K562 (cell line): ENCODE data around the gene NPR1. TPM values are rescaled to one million over a fixed set of nuclear protein-coding genes. Genes with fewer than 3 reads are reported as not detected.

Experiments used
- BMI1 ChIP-seq: fragments of 150-350 bp; IDR thresholded peaks from 2 replicates; pipeline ENCODE4 v1.6.1; 2014; ENCODE audit warnings: low read length
- CCNT2 ChIP-seq: IDR thresholded peaks from 2 replicates; pipeline ENCODE4 v1.6.1; 2011; ENCODE audit warnings: borderline replicate concordance, low read depth, mild to moderate bottlenecking, moderate library complexity, mixed read lengths, low read length; ENCODE audit not compliant: insufficient read length; ENCODE audit errors: extremely low read depth
- CTCF ChIP-seq, 3 experiments: IDR thresholded peaks in 2 of 3; conservative IDR thresholded peaks in 1 of 3; 2 replicates each; pipeline ENCODE4 v1.5.1; 2011 to 2012; ENCODE audit warnings: low read length in 3 of 3, mild to moderate bottlenecking in 3 of 3, control low read depth in 2 of 3, improper control_type of control experiment in 1 of 3, inconsistent platforms in 1 of 3, low read depth in 1 of 3, mixed read lengths in 1 of 3, moderate library complexity in 1 of 3; ENCODE audit not compliant: insufficient read depth in 2 of 3
- MAFF ChIP-seq: IDR thresholded peaks from 2 replicates; pipeline ENCODE4 v1.6.1; 2012; ENCODE audit warnings: low read length, improper control_type of control experiment
- MGA ChIP-seq: fragments of 450-650 bp; IDR thresholded peaks from 2 replicates; pipeline ENCODE4 v1.6.1; 2016; ENCODE audit warnings: mild to moderate bottlenecking, moderate library complexity
- NR2C1 ChIP-seq, 2 experiments: fragments of 450-650 bp; IDR thresholded peaks; 2 replicates each; pipeline ENCODE4 v1.6.1; 2017; ENCODE audit warnings: mild to moderate bottlenecking in 2 of 2, antibody characterized with exemption in 1 of 2, inconsistent platforms in 1 of 2, missing compliant biosample characterization in 1 of 2, missing genetic modification characterization in 1 of 2
- TAF7 ChIP-seq: fragments of 450-650 bp; IDR thresholded peaks from 2 replicates; pipeline ENCODE4 v1.6.1; 2016; ENCODE audit warnings: missing genetic modification characterization, missing compliant biosample characterization
- THAP12 ChIP-seq: fragments of 250-450 bp; sonication (Bioruptor Pico); IDR thresholded peaks from 2 replicates; pipeline ENCODE4 v1.9.0; 2021; ENCODE audit warnings: mild to moderate bottlenecking, inconsistent platforms
- ZNF175 ChIP-seq: fragments of 200-800 bp; sonication (Bioruptor generic); IDR thresholded peaks from 2 replicates; pipeline ENCODE4 v1.6.1; 2016; ENCODE audit warnings: low read depth, mild to moderate bottlenecking, missing genetic modification characterization, missing compliant biosample characterization
- ZSCAN29 ChIP-seq: fragments of 450-650 bp; IDR thresholded peaks from 2 replicates; pipeline ENCODE4 v1.6.1; 2017
- polyA plus RNA-seq, 8 experiments: library from polyadenylated mRNA; depleted of rRNA in 4 of 8; stranded (reverse) in 5 of 8; unstranded in 3 of 8; fragments of >200 nt; fragmentation: Nextera tagmentation in 2 of 8; fragmentation: Illumina TruSeq in 1 of 8; extraction: Ambion mirVana in 2 of 8; extraction: Trizol in 1 of 8; gene quantifications; 2 replicates each; pipeline versions ENCODE4 v1.2.1 to v1.2.3, GENCODE V29; 2011 to 2014; ENCODE audit warnings: inconsistent platforms in 1 of 8, missing spikeins in 1 of 8
- total RNA-seq, 7 experiments: library from RNA; depleted of rRNA in 6 of 7; stranded (reverse); fragments of >200 nt in 6 of 7; fragmentation: Illumina TruSeq in 2 of 7; extraction: Trizol in 2 of 7; gene quantifications; 2 replicates each; pipeline versions ENCODE4 v1.2.1 to v1.2.3, GENCODE V29; 2011 to 2021; ENCODE audit warnings: low replicate concordance in 1 of 7

The NPR1 gene
- total and polyA plus RNA-seq, 9 of the 15 experiments (the other 6 are each of a cell fraction or from before 2014, with no cell fraction given), result 0.05 to 0.16 (median 0.06) TPM; not detected in 6

GRCh38 chr1:153727463-153728304 lies 49.2 kb downstream of the NPR1 start, which contains the start of gene INTS3 (continued):
- TF ChIP-seq MGA, result peak; percentile 96
- peak; percentile 13 to 44 (median 32); a peak in 4 of 6 replicates for TF ChIP-seq CTCF (IDR thresholded peaks at IDR 0.05 in 2 of 3, conservative IDR thresholded peaks at IDR 0.05 in 1 of 3; ENCODE audit: insufficient read depth in 2 of 3, low read depth in 1 of 3, low read length in 3 of 3)
- TF ChIP-seq BMI1, result no peak
- no peak for TF ChIP-seq NR2C1 (IDR thresholded peaks at IDR 0.05)
- TF ChIP-seq NR2C1 (tag; IDR thresholded peaks at IDR 0.05), result no peak
- no peak for TF ChIP-seq ZNF175
- TF ChIP-seq TAF7 (tag), result peak; percentile 72
- no peak for TF ChIP-seq CCNT2
- peak; percentile 75; the same call in 1 of the 2 replicates for TF ChIP-seq THAP12 (CRISPR knock-in tag)
- TF ChIP-seq ZSCAN29, result no peak
- TF ChIP-seq MAFF, result no peak
